OCI-LY7 (cell line): ENCODE results near the gene INKA2.

ENCODE experiments used
- CTCF ChIP-seq: fragments of 200-600 bp; sonication (generic); conservative IDR thresholded peaks from 2 replicates; pipeline ENCODE4 v1.5.1; 2014; ENCODE audit warnings: mild to moderate bottlenecking, antibody characterized with exemption, low read length, moderate library complexity, mixed read lengths
- EZH2phosphoT487 ChIP-seq: fragments of 200-600 bp; sonication (generic); IDR thresholded peaks from 2 replicates; pipeline ENCODE4 v1.6.1; 2018; ENCODE audit warnings: low read depth, borderline replicate concordance, mild to moderate bottlenecking, mixed run types, antibody characterized with exemption, low read length, moderate library complexity, mixed read lengths

GRCh38 chr1:111776391-111776790, 37.2 kb upstream of the INKA2 start:
- no peak for TF ChIP-seq CTCF
- no peak for TF ChIP-seq EZH2phosphoT487
